Upper lobe of right lung (tissue), 1 donor: ENCODE data around the gene MND1. TPM values are rescaled to one million over a fixed set of nuclear protein-coding genes. Genes with fewer than 3 reads are reported as not detected.

Experiments used
- ATAC-seq: fragments of 200-7000 bp; cut with Tn5 transposase; one replicate; pipeline ENCODE4 v1.9.1; 2020; ENCODE audit warnings: mild to moderate bottlenecking, moderate library complexity
- DNase-seq: peaks from one replicate; pipeline ENCODE4 v3.0.0-alpha.2; 2020
- H3K27ac ChIP-seq: fragments of 200-600 bp; one replicate; pipeline ENCODE4 v1.8.0; 2022
- H3K27me3 ChIP-seq: fragments of 200-600 bp; one replicate; pipeline ENCODE4 v1.8.0; 2022; ENCODE audit warnings: mild to moderate bottlenecking
- H3K36me3 ChIP-seq: fragments of 200-600 bp; one replicate; pipeline ENCODE4 v1.8.0; 2022
- H3K4me1 ChIP-seq: fragments of 200-600 bp; one replicate; pipeline ENCODE4 v1.8.0; 2022
- H3K4me3 ChIP-seq: fragments of 200-600 bp; one replicate; pipeline ENCODE4 v1.8.0; 2022; ENCODE audit warnings: mild to moderate bottlenecking
- H3K9me3 ChIP-seq: fragments of 200-600 bp; one replicate; pipeline ENCODE4 v1.8.0; 2022
- intact Hi-C: fragments of 100-400 bp; cut with DNase I; formaldehyde crosslinking; loops from one replicate; pipeline ENCODE4 v1.11.0; 2022
- total RNA-seq: library from RNA; stranded (reverse); fragmentation: NEBNext Ultra II Directional; extraction: Animal tissue kit (Norgen Biotek cat#: 25700); gene quantifications from one replicate; pipeline ENCODE4 v1.2.1, GENCODE V29; 2021
- TF ChIP-seq, protein P1 (sequence below): fragments of 200-600 bp; IDR thresholded peaks from one replicate; pipeline ENCODE4 v1.8.0; 2022; ENCODE audit warnings: antibody characterized with exemption
- donor health status: DM: no; HTN: yes; CAD: no; lungs with severe emphysema.

Gene MND1
- total RNA-seq, 1 donor from 2014 or later = not detected

DNA sequence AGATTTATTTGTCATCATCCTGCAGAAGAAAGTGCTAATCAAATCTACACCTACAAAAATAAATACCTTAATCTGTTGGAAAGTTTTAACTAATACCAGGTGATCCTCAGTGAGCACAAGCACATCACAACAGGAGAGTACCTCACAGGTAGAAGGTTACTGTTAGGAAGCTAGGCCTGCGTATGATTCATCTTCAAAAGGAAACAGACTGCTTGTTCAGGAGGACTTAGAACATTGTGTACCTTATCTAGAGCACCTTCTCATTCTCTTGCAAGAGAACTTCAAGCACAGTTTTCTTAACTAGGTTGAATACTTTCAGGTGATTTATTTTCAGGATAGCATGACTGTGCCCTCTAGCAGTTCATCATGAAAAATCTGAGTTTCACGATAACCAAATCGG is 54.2 kb downstream of the MND1 start:
- no peak for DNase-seq
- H3K27ac ChIP-seq = peak overlapping the region; percentile 43
- no peaks in the 10 kb centered on the region for H3K36me3 ChIP-seq
- no peaks in the 10 kb centered on the region for H3K27me3 ChIP-seq
- intact Hi-C loops = no loop called here
- TF ChIP-seq, protein P1, sequence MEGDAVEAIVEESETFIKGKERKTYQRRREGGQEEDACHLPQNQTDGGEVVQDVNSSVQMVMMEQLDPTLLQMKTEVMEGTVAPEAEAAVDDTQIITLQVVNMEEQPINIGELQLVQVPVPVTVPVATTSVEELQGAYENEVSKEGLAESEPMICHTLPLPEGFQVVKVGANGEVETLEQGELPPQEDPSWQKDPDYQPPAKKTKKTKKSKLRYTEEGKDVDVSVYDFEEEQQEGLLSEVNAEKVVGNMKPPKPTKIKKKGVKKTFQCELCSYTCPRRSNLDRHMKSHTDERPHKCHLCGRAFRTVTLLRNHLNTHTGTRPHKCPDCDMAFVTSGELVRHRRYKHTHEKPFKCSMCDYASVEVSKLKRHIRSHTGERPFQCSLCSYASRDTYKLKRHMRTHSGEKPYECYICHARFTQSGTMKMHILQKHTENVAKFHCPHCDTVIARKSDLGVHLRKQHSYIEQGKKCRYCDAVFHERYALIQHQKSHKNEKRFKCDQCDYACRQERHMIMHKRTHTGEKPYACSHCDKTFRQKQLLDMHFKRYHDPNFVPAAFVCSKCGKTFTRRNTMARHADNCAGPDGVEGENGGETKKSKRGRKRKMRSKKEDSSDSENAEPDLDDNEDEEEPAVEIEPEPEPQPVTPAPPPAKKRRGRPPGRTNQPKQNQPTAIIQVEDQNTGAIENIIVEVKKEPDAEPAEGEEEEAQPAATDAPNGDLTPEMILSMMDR = no peak
- H3K4me1 ChIP-seq = no peaks in the 10 kb centered on the region
- H3K9me3 ChIP-seq = no peaks in the 10 kb centered on the region
- H3K4me3 ChIP-seq = no peak overlapping the region
- ATAC-seq = peak; percentile 95

DNA sequence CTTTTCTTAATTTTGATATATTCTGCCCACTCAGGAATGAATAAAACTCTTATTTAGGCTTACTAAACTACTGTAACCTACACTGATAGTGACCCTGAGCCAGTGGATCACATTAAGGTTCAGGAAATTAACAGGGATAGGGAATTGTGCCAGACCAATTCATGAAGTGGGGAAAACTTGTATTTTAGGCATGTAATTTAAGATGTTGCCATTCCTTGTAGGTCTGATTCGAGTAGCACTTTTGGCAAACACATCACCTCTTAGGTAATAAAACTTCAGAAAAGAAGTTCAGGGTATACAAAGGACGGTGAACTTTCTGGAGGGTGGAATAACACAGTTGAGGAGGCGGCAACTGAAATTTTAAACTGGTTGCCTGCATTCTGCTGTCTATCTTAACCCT is 54.9 kb downstream of the MND1 start:
- Histone ChIP-seq H3K36me3 (no peaks in the 10 kb centered on the region), H3K27me3 (no peaks in the 10 kb centered on the region), H3K27ac (peak overlapping the region; percentile 43), H3K9me3 (no peaks in the 10 kb centered on the region), H3K4me3 (no peak overlapping the region), H3K4me1 (no peaks in the 10 kb centered on the region)
- peak; percentile 64 for ATAC-seq
- no peak for DNase-seq
- intact Hi-C loops = no loop called here
- TF ChIP-seq, protein P1 = no peak

DNA sequence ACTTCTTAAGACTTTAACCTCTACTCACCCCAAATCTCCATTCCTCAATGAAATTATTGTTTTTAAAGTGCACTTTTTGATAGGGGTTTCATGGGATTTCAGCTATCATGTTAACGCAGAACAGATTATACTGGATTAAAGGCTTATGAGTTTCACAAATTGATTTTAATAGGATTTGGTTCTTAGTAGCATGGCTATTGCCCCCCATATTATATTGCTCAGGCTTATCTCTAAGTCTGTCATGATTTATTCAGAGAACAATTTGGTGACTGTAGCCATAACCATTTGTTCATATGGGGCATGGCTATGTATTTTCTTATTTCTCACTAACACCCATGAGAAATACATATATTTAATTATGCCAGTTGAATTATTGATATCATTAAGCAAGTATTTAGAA is 57.0 kb downstream of the MND1 start:
- Histone ChIP-seq H3K4me3 (no peak overlapping the region), H3K27me3 (no peaks in the 10 kb centered on the region), H3K27ac (no peak overlapping the region), H3K9me3 (no peaks in the 10 kb centered on the region), H3K4me1 (no peaks in the 10 kb centered on the region), H3K36me3 (no peaks in the 10 kb centered on the region)
- intact Hi-C loops = no loop called here
- TF ChIP-seq, protein P1 = no peak
- ATAC-seq (no peak), DNase-seq (no peak)

DNA sequence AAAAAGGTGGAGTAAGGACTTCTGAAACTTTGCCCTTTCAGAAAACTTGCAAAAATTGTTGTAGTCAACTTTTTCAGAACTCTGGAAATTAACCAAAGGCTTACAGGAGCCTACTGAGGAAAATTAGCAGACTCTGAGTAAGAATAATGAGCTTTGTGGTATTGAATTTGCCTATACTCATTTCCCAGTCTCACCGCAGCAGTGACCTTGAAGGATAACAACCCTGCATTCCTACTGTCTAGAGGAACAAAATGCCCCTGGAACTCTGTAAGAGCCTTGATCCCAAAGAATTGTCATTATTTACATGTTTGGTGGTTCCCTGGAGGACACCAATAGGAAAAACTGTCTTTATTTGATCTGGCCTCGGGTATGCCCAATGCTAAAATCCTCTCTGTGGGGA is 57.9 kb downstream of the MND1 start:
- DNase-seq (no peak), ATAC-seq (no peak)
- Histone ChIP-seq H3K4me3 (no peak overlapping the region), H3K27me3 (no peaks in the 10 kb centered on the region), H3K4me1 (no peaks in the 10 kb centered on the region), H3K36me3 (no peaks in the 10 kb centered on the region), H3K27ac (no peak overlapping the region), H3K9me3 (no peaks in the 10 kb centered on the region)
- TF ChIP-seq, protein P1 = no peak
- intact Hi-C loops = no loop called here

DNA sequence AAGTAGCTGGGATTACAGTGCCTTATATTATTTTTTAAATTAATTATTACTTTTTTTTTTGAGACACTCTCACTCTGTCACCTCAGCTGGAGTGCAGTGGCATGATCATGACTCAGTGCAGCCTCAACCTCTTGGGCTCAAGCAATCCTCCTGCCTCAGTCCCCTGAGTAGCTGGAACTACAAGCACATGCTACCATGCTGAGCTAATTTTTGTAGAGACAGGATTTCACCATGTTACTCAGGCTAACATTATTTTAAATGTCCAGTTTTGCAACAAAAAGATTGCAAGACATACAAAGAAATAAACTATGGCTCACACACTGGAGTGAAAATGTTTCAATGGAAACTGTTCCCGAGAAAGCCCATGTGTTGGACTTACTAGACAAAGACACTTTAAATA is 59.2 kb downstream of the MND1 start:
- DNase-seq (no peak), ATAC-seq (no peak)
- H3K4me1 ChIP-seq = no peaks in the 10 kb centered on the region
- no peaks in the 10 kb centered on the region for H3K27me3 ChIP-seq
- no peaks in the 10 kb centered on the region for H3K36me3 ChIP-seq
- TF ChIP-seq, protein P1 = no peak
- intact Hi-C loops = no loop called here
- no peak overlapping the region for H3K27ac ChIP-seq
- no peak overlapping the region for H3K4me3 ChIP-seq
- H3K9me3 ChIP-seq = no peaks in the 10 kb centered on the region

DNA sequence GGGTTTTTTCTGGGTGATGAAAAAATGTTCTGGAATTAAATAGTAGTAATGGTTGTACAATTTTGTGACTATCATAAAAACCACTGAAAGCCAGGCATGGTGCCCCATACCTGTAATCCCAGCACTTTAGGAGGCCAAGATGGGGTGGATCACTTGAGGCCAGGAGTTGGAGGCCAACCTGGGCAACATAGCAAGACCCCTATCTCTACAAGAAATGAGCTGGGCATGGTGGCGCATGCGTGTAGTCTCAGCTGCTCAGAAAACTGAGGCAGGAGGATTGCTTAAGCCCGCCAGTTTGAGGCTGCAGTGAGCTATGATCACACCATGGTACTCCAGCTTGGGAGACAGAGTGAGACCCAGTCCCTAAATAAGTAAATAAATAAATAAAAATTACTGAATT is 63.4 kb downstream of the MND1 start:
- no peaks in the 10 kb centered on the region for H3K27me3 ChIP-seq
- intact Hi-C loops = no loop called here
- DNase-seq (no peak), ATAC-seq (no peak)
- no peaks in the 10 kb centered on the region for H3K9me3 ChIP-seq
- no peaks in the 10 kb centered on the region for H3K4me1 ChIP-seq
- H3K27ac ChIP-seq = no peak overlapping the region
- TF ChIP-seq, protein P1 = no peak
- no peak overlapping the region for H3K4me3 ChIP-seq
- H3K36me3 ChIP-seq = no peaks in the 10 kb centered on the region
